Ishikawa (cell line): ENCODE results near the gene HRH2.

Experiments
- CEBPB ChIP-seq: IDR thresholded peaks from 2 replicates; pipeline ENCODE4 v1.6.1; 2012
- CREB1 ChIP-seq: IDR thresholded peaks from 2 replicates; pipeline ENCODE4 v1.6.1; 2012; ENCODE audit warnings: low read depth
- EGR1 ChIP-seq: IDR thresholded peaks from 2 replicates; pipeline ENCODE4 v1.6.1; 2012
- EP300 ChIP-seq: IDR thresholded peaks from 2 replicates; pipeline ENCODE4 v1.6.1; 2012; ENCODE audit warnings: borderline replicate concordance
- FOXM1 ChIP-seq: IDR thresholded peaks from 2 replicates; pipeline ENCODE4 v1.6.1; 2012; ENCODE audit warnings: low read depth, borderline replicate concordance
- NFIC ChIP-seq: IDR thresholded peaks from 2 replicates; pipeline ENCODE4 v1.6.1; 2012
- RAD21 ChIP-seq: IDR thresholded peaks from 2 replicates; pipeline ENCODE4 v1.6.1; 2012; ENCODE audit warnings: low read depth
- TAF1 ChIP-seq: IDR thresholded peaks from 2 replicates; pipeline ENCODE4 v1.6.1; 2012; ENCODE audit warnings: low read depth, mild to moderate bottlenecking
- TCF12 ChIP-seq: IDR thresholded peaks from 2 replicates; pipeline ENCODE4 v1.6.1; 2012; ENCODE audit warnings: low read depth
- TEAD4 ChIP-seq: IDR thresholded peaks from 2 replicates; pipeline ENCODE4 v1.6.1; 2012
- YY1 ChIP-seq: IDR thresholded peaks from 2 replicates; pipeline ENCODE4 v1.6.1; 2012; ENCODE audit warnings: low read depth
- ZBTB7A ChIP-seq: IDR thresholded peaks from 2 replicates; pipeline ENCODE4 v1.6.1; 2012; ENCODE audit warnings: low read depth
- TF ChIP-seq, protein P1 (sequence below): IDR thresholded peaks from 2 replicates; pipeline ENCODE4 v1.6.1; 2012
- TF ChIP-seq, protein P2 (sequence below): IDR thresholded peaks from 2 replicates; pipeline ENCODE4 v1.6.1; 2012; ENCODE audit warnings: low read depth, mild to moderate bottlenecking
- TF ChIP-seq, protein P3 (sequence below): IDR thresholded peaks from 2 replicates; pipeline ENCODE4 v1.6.1; 2012

HRH2 gene

GRCh38 chr5:175695161-175696126 is 37.6 kb downstream of the HRH2 start:
- TF ChIP-seq ZBTB7A (no peak), TCF12 (no peak), NFIC (no peak), EP300 (no peak), EGR1 (no peak), RAD21 (no peak)
- TF ChIP-seq, protein P1, sequence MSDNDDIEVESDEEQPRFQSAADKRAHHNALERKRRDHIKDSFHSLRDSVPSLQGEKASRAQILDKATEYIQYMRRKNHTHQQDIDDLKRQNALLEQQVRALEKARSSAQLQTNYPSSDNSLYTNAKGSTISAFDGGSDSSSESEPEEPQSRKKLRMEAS = no peak

DNA sequence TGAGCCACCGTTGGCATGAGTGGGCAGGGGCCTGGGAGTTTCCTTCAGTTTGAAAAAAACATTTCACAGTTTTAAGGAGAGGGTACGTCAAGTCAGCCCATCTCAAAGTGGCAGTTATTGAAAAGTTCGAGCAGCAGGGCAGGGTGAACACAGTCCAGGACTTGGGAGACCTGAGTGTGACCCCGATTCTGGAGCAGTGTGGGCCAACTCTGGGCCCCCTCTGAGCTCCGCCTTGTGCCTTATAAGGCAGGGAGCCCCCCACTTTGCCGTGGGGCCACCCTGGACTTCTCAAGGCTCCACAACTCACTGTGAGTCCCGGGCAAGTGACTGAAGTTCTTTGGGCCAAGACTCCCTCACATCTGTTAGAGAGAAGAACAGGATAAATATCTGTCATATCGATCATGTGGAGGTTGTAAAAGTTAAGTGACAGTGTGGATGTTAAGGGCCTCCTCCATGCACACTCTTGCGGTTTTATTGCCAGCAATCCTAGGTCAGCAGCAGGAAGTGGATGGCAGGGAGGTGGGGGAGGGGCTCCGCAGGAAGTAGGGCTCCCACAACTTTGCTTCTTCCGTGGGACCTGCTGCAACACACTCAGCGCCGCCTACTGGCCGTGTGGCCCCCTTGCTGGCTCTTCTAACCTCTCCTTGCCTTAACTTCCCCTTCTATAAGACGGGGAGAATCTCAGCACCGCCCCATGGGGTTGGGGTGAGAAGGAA is 38.4 kb downstream of the HRH2 start:
- TF ChIP-seq YY1 = no peak
- TF ChIP-seq TCF12 = no peak
- peak; percentile 4; the same call in 1 of the 2 replicates for TF ChIP-seq RAD21

DNA sequence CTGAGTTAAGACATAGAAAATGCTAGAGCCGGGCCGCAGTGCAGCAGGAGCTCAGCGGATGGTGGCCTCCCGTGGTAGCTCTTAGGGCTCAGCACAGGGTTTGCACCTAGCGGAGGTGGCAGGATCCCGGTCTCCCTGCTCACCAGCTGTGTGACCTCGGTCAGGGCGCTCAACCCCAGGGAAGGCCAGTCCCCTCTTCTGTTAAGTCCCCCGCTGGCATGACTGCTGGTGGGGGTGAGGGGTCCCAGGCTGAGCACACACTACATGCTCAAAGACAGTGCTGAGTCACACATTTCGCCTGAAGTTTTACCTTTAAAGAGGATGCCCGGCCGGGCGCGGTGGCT is 39.0 kb downstream of the HRH2 start:
- no peak for TF ChIP-seq YY1
- no peak for TF ChIP-seq TCF12
- TF ChIP-seq, protein P2, sequence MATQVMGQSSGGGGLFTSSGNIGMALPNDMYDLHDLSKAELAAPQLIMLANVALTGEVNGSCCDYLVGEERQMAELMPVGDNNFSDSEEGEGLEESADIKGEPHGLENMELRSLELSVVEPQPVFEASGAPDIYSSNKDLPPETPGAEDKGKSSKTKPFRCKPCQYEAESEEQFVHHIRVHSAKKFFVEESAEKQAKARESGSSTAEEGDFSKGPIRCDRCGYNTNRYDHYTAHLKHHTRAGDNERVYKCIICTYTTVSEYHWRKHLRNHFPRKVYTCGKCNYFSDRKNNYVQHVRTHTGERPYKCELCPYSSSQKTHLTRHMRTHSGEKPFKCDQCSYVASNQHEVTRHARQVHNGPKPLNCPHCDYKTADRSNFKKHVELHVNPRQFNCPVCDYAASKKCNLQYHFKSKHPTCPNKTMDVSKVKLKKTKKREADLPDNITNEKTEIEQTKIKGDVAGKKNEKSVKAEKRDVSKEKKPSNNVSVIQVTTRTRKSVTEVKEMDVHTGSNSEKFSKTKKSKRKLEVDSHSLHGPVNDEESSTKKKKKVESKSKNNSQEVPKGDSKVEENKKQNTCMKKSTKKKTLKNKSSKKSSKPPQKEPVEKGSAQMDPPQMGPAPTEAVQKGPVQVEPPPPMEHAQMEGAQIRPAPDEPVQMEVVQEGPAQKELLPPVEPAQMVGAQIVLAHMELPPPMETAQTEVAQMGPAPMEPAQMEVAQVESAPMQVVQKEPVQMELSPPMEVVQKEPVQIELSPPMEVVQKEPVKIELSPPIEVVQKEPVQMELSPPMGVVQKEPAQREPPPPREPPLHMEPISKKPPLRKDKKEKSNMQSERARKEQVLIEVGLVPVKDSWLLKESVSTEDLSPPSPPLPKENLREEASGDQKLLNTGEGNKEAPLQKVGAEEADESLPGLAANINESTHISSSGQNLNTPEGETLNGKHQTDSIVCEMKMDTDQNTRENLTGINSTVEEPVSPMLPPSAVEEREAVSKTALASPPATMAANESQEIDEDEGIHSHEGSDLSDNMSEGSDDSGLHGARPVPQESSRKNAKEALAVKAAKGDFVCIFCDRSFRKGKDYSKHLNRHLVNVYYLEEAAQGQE = no peak
- TF ChIP-seq, protein P1 = no peak
- no peak for TF ChIP-seq CEBPB
- TF ChIP-seq RAD21 = no peak
- TF ChIP-seq NFIC = no peak
- no peak for TF ChIP-seq TEAD4
- no peak for TF ChIP-seq EGR1
- TF ChIP-seq ZBTB7A = no peak
- TF ChIP-seq TAF1 = no peak

DNA sequence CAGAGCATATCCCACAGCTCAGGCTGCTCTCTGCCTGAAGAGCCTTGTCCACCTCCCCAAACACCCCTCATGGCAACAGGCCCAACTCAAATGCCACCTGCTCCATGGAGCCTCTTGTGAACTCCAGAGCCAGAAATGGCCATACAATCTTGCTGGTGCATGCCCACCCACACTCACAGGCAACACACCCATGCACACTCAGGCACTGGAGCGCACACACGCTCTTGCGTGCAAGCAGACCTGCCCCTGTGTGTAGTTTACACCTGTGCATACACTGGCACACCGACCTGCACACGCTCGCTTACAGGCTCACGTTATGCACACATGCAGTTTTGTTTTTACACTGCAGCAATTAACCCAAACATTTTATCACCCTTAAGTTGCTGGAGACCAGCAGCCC is 40.0 kb downstream of the HRH2 start:
- TF ChIP-seq, protein P3, sequence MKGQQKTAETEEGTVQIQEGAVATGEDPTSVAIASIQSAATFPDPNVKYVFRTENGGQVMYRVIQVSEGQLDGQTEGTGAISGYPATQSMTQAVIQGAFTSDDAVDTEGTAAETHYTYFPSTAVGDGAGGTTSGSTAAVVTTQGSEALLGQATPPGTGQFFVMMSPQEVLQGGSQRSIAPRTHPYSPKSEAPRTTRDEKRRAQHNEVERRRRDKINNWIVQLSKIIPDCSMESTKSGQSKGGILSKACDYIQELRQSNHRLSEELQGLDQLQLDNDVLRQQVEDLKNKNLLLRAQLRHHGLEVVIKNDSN = no peak
- no peak for TF ChIP-seq FOXM1
- no peak for TF ChIP-seq EGR1
- no peak for TF ChIP-seq TAF1
- no peak for TF ChIP-seq YY1
- no peak for TF ChIP-seq ZBTB7A
- TF ChIP-seq, protein P1 = no peak
- no peak for TF ChIP-seq TEAD4
- TF ChIP-seq EP300 = no peak
- TF ChIP-seq RAD21 = no peak
- TF ChIP-seq CREB1 = no peak
- TF ChIP-seq, protein P2 = no peak
- TF ChIP-seq NFIC = no peak
- no peak for TF ChIP-seq CEBPB
- no peak for TF ChIP-seq TCF12

- TF ChIP-seq RAD21 = no peak
Observed at GRCh38 chr5:175698401-175699115, 40.7 kb downstream of the HRH2 start.

GRCh38 chr5:175700991-175701390 is 43.1 kb downstream of the HRH2 start:
- no peak for TF ChIP-seq EGR1
- TF ChIP-seq, protein P1 = no peak
- no peak for TF ChIP-seq ZBTB7A
- TF ChIP-seq RAD21 = no peak
- TF ChIP-seq EP300 = no peak
